ENCODE results near the gene DDX51.

- no peak for TF ChIP-seq CTCF (IDR thresholded peaks at IDR 0.05)
- no peak for TF ChIP-seq POLR2A (IDR thresholded peaks at IDR 0.05)
- TF ChIP-seq POLR2AphosphoS5 (IDR thresholded peaks at IDR 0.05), result no peak
Observed at GRCh38 chr12:132123970-132124765, 20.0 kb downstream of the DDX51 start.
